HCT116 (cell line): Measurements from ENCODE around the gene RCAN2.

Source experiments
- POLR2A ChIP-seq: IDR thresholded peaks from 2 replicates; pipeline ENCODE4 v1.7.0; 2011; ENCODE audit warnings: borderline replicate concordance; ENCODE audit not compliant: insufficient read depth, insufficient read length; ENCODE audit errors: extremely low read depth
- SRF ChIP-seq: IDR thresholded peaks from 2 replicates; pipeline ENCODE4 v1.6.1; 2012; ENCODE audit warnings: low read depth

DNA sequence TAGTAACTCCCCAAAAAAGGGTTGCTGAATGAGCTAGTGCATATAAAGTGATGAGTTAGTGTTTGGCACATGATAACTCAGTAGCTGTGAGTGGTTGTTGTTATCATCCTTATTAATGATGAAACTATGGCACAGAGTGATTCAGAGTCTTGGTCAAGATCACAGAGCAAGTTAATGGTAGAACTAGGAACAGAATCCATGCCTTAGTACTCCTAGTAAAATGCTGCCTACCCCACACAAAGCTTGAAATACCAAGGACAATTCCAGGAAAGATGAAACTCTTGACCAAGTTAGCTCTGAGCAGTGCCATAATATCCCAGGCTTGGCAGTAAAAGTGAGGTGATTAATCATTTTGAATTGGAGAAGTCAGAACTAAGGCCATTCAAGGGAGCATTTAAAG lies 211.4 kb downstream of the RCAN2 start:
- TF ChIP-seq POLR2A = no peak
- no peak for TF ChIP-seq SRF
